CD4-positive, CD25-positive, alpha-beta regulatory T cell (primary cell): ENCODE results near the gene EMC6. TPM values are rescaled to one million over a fixed set of nuclear protein-coding genes. Genes with fewer than 3 reads are reported as not detected.
A peak's percentile ranks its signal among the peaks of the same experiment; 100 is the strongest.

Experiments used
- ATAC-seq, 2 donors: fragments of 150-1000 bp; cut with Tn5 transposase; one replicate each; pipeline ENCODE4 v1.10.0; 2021; ENCODE audit warnings: low read depth in 2 of 2, moderate number of reproducible peaks in 2 of 2, moderate library complexity in 1 of 2
- DNase-seq, 3 donors: peaks; one replicate each; pipeline versions ENCODE4 v3.0.0 to v3.0.0-alpha.2; 2012 to 2022; ENCODE audit warnings: mixed read lengths in 1 of 3
- H3K27ac ChIP-seq: one replicate; pipeline ENCODE4 v1.7.0; 2013; ENCODE audit warnings: mild to moderate bottlenecking, low read length; ENCODE audit not compliant: insufficient read depth, poor library complexity, severe bottlenecking
- H3K27me3 ChIP-seq: one replicate; pipeline ENCODE4 v1.7.0; 2013; ENCODE audit warnings: low read length; ENCODE audit not compliant: control insufficient read depth, insufficient read depth
- H3K36me3 ChIP-seq: one replicate; pipeline ENCODE4 v1.7.0; 2013; ENCODE audit warnings: mild to moderate bottlenecking, low read length, moderate library complexity; ENCODE audit not compliant: control insufficient read depth, insufficient read depth
- H3K4me1 ChIP-seq: 2 replicates; pipeline ENCODE4 v1.7.0; 2013; ENCODE audit warnings: mild to moderate bottlenecking, low read length; ENCODE audit not compliant: insufficient read depth, control insufficient read depth, poor library complexity, severe bottlenecking
- H3K4me3 ChIP-seq: one replicate; pipeline ENCODE4 v1.7.0; 2013; ENCODE audit warnings: low read depth, mild to moderate bottlenecking, low read length, moderate library complexity
- H3K9me3 ChIP-seq, 2 experiments: 1 replicate in 1 of 2; 2 replicates in 1 of 2; pipeline ENCODE4 v1.7.0; 2013; ENCODE audit warnings: low read length in 2 of 2, mild to moderate bottlenecking in 1 of 2, moderate library complexity in 1 of 2; ENCODE audit not compliant: control insufficient read depth in 2 of 2
- H3K27ac Mint-ChIP-seq, 3 donors: one replicate each; pipeline ENCODE4 v1.8.0; 2020 to 2022; ENCODE audit warnings: mild to moderate bottlenecking in 3 of 3, mixed read lengths in 3 of 3, moderate library complexity in 2 of 3
- H3K27me3 Mint-ChIP-seq: one replicate; pipeline ENCODE4 v1.8.0; 2022; ENCODE audit warnings: mild to moderate bottlenecking, mixed read lengths
- H3K36me3 Mint-ChIP-seq: one replicate; pipeline ENCODE4 v1.8.0; 2020; ENCODE audit warnings: mixed read lengths
- H3K4me1 Mint-ChIP-seq, 4 donors: one replicate each; pipeline ENCODE4 v1.8.0; 2020 to 2022; ENCODE audit warnings: mixed read lengths in 4 of 4, mild to moderate bottlenecking in 1 of 4
- H3K4me3 Mint-ChIP-seq, 4 donors: one replicate each; pipeline ENCODE4 v1.8.0; 2020 to 2022; ENCODE audit warnings: mild to moderate bottlenecking in 4 of 4, mixed read lengths in 4 of 4, moderate library complexity in 3 of 4
- H3K9me3 Mint-ChIP-seq, 7 donors: one replicate each; pipeline ENCODE4 v1.8.0; 2020 to 2022; ENCODE audit warnings: mixed read lengths in 7 of 7, mild to moderate bottlenecking in 3 of 7, moderate library complexity in 2 of 7
- polyA plus RNA-seq, 4 donors: library from polyadenylated mRNA; unstranded; fragments of 300-500 nt; fragmentation: Illumina TruSeq; gene quantifications; one replicate each; pipeline ENCODE4 v1.2.3, GENCODE V29; 2021
- total RNA-seq: library from RNA; stranded (reverse); gene quantifications from one replicate; pipeline ENCODE4 v1.2.3, GENCODE V29; 2022

Gene EMC6
- total and polyA plus RNA-seq, 5 donors from 2014 or later = 27.2 to 125 (median 113) TPM

- Histone ChIP-seq H3K27me3 (no peaks in the 10 kb centered on the region), H3K36me3 (peaks cover 4% of the 10 kb centered on the region), H3K4me3 (no peak overlapping the region), H3K4me1 (no peaks in the 10 kb centered on the region), H3K9me3 (no peaks in the 10 kb centered on the region), H3K27ac (no peak overlapping the region)
- ATAC-seq (no peak), DNase-seq (no peak)
- Mint-ChIP-seq H3K4me1 (peaks cover 7 to 12% (median 9%) of the 10 kb centered on the region in 4 donors), H3K36me3 (peaks cover 10% of the 10 kb centered on the region), H3K4me3 (no peak overlapping the region), H3K9me3 (peaks cover 0 to 1% (median 0%) of the 10 kb centered on the region in 7 donors), H3K27ac (no peak overlapping the region), H3K27me3 (no peaks in the 10 kb centered on the region)
Observed at GRCh38 chr17:3643889-3644349, 24.7 kb upstream of the EMC6 start.

GRCh38 chr17:3645310-3645709 lies 23.3 kb upstream of the EMC6 start:
- DNase-seq (no peak), ATAC-seq (no peak)
- H3K9me3 ChIP-seq = no peaks in the 10 kb centered on the region
- Mint-ChIP-seq H3K27ac (peak overlapping the region in 1 of 3 donors; percentile 62), H3K9me3 (peaks cover 0 to 1% (median 0%) of the 10 kb centered on the region in 7 donors), H3K4me3 (no peak overlapping the region), H3K36me3 (peaks cover 4% of the 10 kb centered on the region), H3K4me1 (peaks cover under 1 to 5% (median 3%) of the 10 kb centered on the region in 4 donors), H3K27me3 (no peaks in the 10 kb centered on the region)
- H3K4me3 ChIP-seq = no peak overlapping the region
- H3K4me1 ChIP-seq = no peaks in the 10 kb centered on the region
- H3K36me3 ChIP-seq = peaks cover 4% of the 10 kb centered on the region
- H3K27ac ChIP-seq = no peak overlapping the region
- no peaks in the 10 kb centered on the region for H3K27me3 ChIP-seq

GRCh38 chr17:3647251-3647650 lies 21.4 kb upstream of the EMC6 start:
- no peaks in the 10 kb centered on the region for H3K4me1 ChIP-seq
- H3K9me3 Mint-ChIP-seq = peaks cover 0 to 1% (median 0%) of the 10 kb centered on the region in 7 donors
- no peak overlapping the region for H3K4me3 ChIP-seq
- ATAC-seq = no peak
- peaks cover 0 to 5% (median 2%) of the 10 kb centered on the region in 4 donors for H3K4me1 Mint-ChIP-seq
- H3K9me3 ChIP-seq = no peaks in the 10 kb centered on the region
- peaks cover 4% of the 10 kb centered on the region for H3K36me3 Mint-ChIP-seq
- H3K27me3 ChIP-seq = no peaks in the 10 kb centered on the region
- H3K27me3 Mint-ChIP-seq = no peaks in the 10 kb centered on the region
- H3K4me3 Mint-ChIP-seq = no peak overlapping the region
- H3K27ac Mint-ChIP-seq = no peak overlapping the region
- DNase-seq = no peak
- H3K36me3 ChIP-seq = no peaks in the 10 kb centered on the region
- no peak overlapping the region for H3K27ac ChIP-seq

GRCh38 chr17:3647769-3648555 lies 20.6 kb upstream of the EMC6 start:
- H3K4me3 ChIP-seq = no peak overlapping the region
- no peak for ATAC-seq
- H3K36me3 ChIP-seq = no peaks in the 10 kb centered on the region
- H3K4me1 ChIP-seq = no peaks in the 10 kb centered on the region
- H3K27ac Mint-ChIP-seq = no peak overlapping the region
- no peak overlapping the region for H3K27ac ChIP-seq
- H3K9me3 Mint-ChIP-seq = peaks cover 0 to 1% (median 0%) of the 10 kb centered on the region in 7 donors
- H3K27me3 ChIP-seq = no peaks in the 10 kb centered on the region
- peak in 1 of 3 donors; percentile 65 for DNase-seq
- peaks cover 0 to 5% (median 2%) of the 10 kb centered on the region in 4 donors for H3K4me1 Mint-ChIP-seq
- no peak overlapping the region for H3K4me3 Mint-ChIP-seq
- peaks cover 4% of the 10 kb centered on the region for H3K36me3 Mint-ChIP-seq
- H3K9me3 ChIP-seq = no peaks in the 10 kb centered on the region
- H3K27me3 Mint-ChIP-seq = no peaks in the 10 kb centered on the region

GRCh38 chr17:3655766-3656165 lies 12.8 kb upstream of the EMC6 start:
- H3K9me3 ChIP-seq = no peaks in the 10 kb centered on the region
- Mint-ChIP-seq H3K27ac (no peak overlapping the region), H3K27me3 (no peaks in the 10 kb centered on the region), H3K36me3 (no peaks in the 10 kb centered on the region), H3K9me3 (peaks cover 0 to 1% (median 0%) of the 10 kb centered on the region in 7 donors), H3K4me1 (no peaks in the 10 kb centered on the region), H3K4me3 (no peak overlapping the region)
- H3K4me1 ChIP-seq = no peaks in the 10 kb centered on the region
- no peaks in the 10 kb centered on the region for H3K36me3 ChIP-seq
- ATAC-seq (no peak), DNase-seq (no peak)
- H3K4me3 ChIP-seq = no peak overlapping the region
- no peaks in the 10 kb centered on the region for H3K27me3 ChIP-seq
- H3K27ac ChIP-seq = no peak overlapping the region

- no peak overlapping the region for H3K4me3 Mint-ChIP-seq
- Histone ChIP-seq H3K4me3 (no peak overlapping the region), H3K27me3 (no peaks in the 10 kb centered on the region), H3K4me1 (no peaks in the 10 kb centered on the region), H3K27ac (no peak overlapping the region), H3K9me3 (no peaks in the 10 kb centered on the region), H3K36me3 (no peaks in the 10 kb centered on the region)
- DNase-seq (no peak), ATAC-seq (no peak)
- H3K27ac Mint-ChIP-seq = no peak overlapping the region
- peaks cover 0 to 1% (median 0%) of the 10 kb centered on the region in 7 donors for H3K9me3 Mint-ChIP-seq
- no peaks in the 10 kb centered on the region for H3K36me3 Mint-ChIP-seq
- H3K4me1 Mint-ChIP-seq = no peaks in the 10 kb centered on the region
- H3K27me3 Mint-ChIP-seq = no peaks in the 10 kb centered on the region
Observed at GRCh38 chr17:3656353-3656752, 12.3 kb upstream of the EMC6 start.

- no peaks in the 10 kb centered on the region for H3K36me3 Mint-ChIP-seq
- DNase-seq (no peak), ATAC-seq (no peak)
- Histone ChIP-seq H3K27ac (no peak overlapping the region), H3K9me3 (no peaks in the 10 kb centered on the region), H3K36me3 (no peaks in the 10 kb centered on the region), H3K27me3 (no peaks in the 10 kb centered on the region), H3K4me1 (no peaks in the 10 kb centered on the region), H3K4me3 (no peak overlapping the region)
- no peaks in the 10 kb centered on the region for H3K27me3 Mint-ChIP-seq
- H3K9me3 Mint-ChIP-seq = peaks cover 0 to 1% (median 0%) of the 10 kb centered on the region in 7 donors
- no peak overlapping the region for H3K4me3 Mint-ChIP-seq
- no peak overlapping the region for H3K27ac Mint-ChIP-seq
- no peaks in the 10 kb centered on the region for H3K4me1 Mint-ChIP-seq
Observed at GRCh38 chr17:3656755-3657587, 11.6 kb upstream of the EMC6 start.
